Measurements from ENCODE around the gene WNK2.
"Not testable (repeated sequence)": the region's sequence is repeated elsewhere in the genome, so short reads cannot be mapped to it uniquely, and the experiment has no call there.

Gene WNK2

GRCh38 chr9:93319301-93319991 is 135.5 kb downstream of the WNK2 start:
- no peak for DNase-seq

GRCh38 chr9:93319992-93320500 is 136.1 kb downstream of the WNK2 start:
- no peak for DNase-seq

GRCh38 chr9:93320591-93321219 is 136.8 kb downstream of the WNK2 start:
- no peak for DNase-seq

DNA sequence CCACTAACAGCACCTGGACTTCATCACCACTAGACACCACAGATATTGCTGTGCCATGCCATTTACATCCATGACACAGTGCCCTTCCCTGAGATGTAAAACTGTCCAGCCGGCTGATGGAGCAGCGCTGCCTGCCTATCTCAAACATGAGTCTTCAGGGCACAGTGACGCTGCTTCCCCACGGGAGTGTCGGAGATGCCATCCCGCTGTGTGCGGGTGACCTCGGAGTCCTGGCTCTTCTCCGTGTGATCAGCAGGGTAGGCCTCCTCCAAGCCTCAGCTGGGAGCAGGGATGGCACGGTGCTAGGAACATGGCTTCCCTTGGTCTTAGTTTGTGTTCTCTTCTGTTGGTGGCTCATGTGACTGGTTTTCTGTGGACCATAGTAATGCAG is 137.3 kb downstream of the WNK2 start:
- DNase-seq = no peak

DNA sequence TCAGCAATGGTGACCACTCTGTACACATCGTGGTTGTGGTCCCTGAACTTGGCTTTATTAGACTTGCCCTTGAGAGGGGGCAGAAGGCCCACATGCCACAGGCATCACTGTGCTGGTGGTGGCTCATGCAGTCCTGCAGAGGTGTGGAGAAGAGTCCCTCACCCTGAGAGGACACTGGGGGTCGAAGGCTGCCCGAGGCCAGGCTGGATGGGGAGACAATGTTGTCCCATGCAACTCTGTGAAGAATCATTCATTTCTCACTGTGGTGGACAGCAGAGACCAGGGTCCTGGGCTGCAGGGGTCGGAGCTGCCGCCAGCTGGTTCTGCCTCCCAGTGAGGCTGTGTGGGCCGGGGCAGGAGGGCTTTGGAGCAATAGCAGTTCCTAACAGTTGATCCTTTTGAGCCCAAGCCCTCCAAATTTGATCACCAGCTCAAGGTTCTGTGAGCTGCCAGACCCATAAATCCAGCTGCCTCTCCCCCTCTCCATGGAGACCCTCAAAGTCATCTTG is 139.6 kb downstream of the WNK2 start:
- DNase-seq = not testable (repeated sequence)

DNA sequence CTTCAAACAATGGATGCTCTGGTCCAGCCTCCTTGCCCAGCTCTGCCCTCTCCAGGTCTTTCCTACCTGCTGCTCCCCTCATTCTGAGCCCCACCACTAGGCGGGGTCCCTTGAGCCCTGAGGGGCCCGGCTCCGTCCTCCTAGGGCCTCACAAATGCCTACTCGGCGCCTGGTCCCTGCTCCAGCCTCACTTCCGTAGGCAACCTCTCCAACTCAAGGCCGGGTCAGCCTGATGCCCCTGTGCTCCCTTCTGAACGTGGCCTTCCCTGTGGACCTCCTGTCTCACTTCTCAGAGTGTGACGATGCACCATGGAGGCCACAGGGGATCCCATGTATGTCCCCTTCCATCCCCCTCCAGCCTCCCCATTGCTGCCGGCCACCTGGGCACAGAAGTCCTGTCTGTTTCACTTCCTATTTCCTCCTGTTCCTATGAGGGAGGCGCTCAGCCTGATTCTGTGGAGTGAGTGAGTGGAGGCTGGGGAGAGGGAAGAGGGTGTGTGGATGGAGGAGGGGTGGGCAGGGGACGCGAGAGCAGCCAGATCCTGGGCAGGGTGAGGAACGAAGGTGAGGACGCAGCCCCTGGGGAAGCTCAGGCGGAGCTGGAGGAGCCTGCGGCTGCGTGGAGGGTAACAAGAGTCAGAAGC is 140.4 kb downstream of the WNK2 start:
- DNase-seq = no peak

GRCh38 chr9:93325307-93326035 is 141.5 kb downstream of the WNK2 start:
- no peak for DNase-seq

GRCh38 chr9:93326056-93326455 is 142.1 kb downstream of the WNK2 start:
- DNase-seq = no peak

DNA sequence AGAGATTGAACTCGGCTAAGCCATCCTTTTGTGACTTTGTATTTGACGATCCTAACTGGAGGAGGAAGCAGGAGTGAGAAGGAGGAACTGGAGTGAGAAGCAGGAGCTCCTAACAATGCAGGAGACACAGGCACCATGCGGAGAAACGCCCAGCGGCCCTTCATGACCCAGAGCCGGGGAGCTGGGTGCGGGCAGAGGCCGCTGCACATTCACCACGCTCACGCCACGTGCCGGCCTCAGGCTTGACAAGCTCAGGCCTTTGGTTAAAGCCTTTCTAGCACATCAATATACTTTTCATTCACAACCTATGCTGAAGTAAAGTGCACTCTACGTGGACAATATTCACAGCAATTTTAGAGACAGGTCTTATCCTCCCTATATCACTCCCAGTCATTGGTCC is 142.7 kb downstream of the WNK2 start:
- no peak for DNase-seq

DNA sequence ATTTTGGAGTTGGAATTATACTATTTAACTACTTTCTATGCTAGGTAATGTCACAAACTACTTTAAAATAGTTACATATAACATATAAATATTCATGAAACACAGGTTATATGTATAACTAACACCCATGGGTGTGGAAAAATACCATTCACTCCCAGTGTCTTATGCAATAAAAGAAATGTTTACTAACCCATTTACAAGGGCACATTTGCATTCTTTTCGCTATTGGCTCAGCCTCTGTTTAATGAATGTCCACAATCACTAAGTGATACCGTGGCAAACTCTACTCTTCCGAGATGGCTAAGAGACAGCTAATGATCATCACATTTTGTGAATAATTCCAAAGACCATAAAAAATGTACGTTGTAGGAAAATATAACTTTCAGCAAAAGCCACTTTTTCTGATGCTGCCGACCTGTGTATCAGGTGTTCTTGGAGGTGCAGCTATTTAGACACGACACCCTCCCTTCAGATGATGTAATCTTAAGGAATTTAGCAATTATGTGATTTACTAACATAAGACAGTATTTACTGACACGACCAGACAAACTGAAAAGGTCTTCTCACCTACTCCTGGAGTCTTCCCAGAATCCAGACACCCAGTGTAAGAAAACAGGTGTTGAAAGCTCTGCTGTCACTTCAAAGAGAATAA is 145.8 kb downstream of the WNK2 start:
- DNase-seq = no peak

DNA sequence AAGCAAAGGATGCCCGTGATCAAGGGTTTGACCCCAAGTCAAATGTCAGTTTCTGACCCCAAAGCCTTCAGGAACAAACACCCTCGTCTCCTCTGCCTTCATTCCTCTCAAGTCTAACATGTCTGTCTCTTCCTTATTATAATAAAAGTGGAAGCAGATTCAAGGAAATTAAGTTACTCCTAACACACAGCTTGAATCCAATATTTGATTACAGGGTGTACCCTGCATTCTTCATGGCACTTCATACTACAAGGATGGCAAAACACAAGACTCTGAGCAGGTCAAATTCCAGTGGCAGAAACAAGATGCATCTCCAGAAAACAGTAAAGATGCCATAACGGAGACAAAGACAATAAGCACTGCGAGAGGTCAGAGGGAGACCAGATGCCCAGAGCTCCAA is 148.4 kb downstream of the WNK2 start:
- DNase-seq = no peak

DNA sequence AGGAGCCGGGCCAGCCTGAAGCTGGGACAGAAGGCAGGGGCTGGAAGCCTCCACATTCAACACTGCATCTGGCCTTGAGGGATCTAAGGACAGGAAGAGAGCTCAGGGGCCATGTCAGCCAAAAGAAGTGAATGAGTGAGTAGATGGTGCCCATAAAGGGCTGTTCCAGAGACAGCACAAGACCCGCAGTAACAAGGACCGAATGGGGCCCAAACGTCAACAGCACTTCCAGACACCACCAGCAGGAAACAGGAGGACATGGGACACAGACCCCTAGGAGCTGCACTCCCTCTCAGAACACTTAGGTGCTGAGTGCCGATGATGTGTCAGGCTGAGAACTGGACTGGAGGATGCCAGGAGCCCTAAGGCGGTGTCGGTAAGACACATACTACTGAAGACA is 152.8 kb downstream of the WNK2 start:
- DNase-seq = no peak

DNA sequence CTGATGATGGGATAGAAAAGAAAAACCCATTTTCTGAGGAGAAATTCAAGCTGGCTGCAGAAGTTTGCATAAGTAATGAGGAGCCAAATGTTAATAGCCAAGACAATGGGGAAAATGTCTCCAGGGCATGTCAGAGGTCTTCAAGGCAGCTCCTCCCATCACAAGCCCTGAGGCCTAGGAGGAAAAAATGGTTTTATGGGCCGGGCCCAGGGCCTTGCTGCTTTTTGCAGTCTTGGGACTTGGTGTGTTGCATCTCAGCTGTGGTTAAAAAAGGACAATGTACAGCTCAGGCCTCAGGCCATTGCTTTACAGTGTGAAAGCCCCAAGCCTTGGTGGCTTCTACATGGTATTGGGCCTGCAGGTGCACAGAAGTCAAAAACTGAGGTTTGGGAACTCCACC is 154.3 kb downstream of the WNK2 start:
- DNase-seq = not testable (repeated sequence)

GRCh38 chr9:93340091-93340490 is 156.2 kb downstream of the WNK2 start:
- DNase-seq = no peak

DNA sequence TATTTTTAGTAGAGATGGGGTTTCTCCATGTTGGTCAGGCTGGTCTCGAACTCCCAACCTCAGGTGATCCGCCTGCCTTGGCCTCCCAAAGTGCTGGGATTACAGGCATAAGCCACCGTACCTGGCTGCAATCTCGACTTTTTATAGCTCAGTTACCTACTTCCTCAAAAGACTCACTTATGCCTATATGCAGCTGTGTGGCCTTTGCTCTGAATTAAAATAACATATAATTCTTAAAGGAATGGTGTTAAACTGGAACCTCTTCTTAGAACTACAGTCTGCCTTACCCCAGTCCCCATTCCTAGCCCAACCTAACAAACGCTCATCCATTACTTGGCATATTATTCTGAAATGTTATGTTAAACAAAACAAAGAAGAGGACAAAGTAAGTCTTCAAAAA is 157.9 kb downstream of the WNK2 start:
- DNase-seq = not testable (repeated sequence)

- not testable (repeated sequence) for DNase-seq
These were observed 158.5 kb downstream of the WNK2 start for GRCh38 chr9:93342428-93342827.

- DNase-seq = no peak
These were observed 159.7 kb downstream of the WNK2 start for GRCh38 chr9:93343663-93344062.

DNA sequence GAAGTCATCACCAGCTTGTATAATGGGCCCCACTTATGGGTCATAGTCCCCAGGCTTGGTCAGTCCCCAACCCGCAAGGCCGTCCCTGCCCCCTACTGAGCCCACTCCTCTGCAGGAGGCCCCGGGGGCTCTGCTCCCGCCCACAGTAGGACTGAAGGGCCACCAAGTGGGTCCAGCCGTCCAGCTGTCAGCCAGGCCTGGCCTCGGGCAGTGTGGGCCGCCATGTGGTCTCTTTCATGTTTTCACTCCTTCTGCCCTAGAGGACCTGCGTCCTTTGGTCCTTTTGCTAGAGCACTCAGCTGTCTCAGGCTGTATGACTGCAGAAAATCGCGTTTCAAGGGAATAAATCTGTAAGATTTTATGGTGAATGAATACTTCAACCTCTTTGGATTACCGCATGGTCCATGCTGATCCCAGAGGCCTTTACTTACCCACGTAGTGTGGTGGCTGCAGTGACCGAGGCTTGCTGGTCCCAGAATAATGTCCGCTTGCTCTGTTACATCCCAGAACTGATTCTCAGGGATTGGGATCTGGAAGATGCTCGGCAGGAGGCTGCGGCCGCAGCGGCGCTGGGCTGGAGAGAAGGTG is 161.8 kb downstream of the WNK2 start:
- no peak for DNase-seq

DNA sequence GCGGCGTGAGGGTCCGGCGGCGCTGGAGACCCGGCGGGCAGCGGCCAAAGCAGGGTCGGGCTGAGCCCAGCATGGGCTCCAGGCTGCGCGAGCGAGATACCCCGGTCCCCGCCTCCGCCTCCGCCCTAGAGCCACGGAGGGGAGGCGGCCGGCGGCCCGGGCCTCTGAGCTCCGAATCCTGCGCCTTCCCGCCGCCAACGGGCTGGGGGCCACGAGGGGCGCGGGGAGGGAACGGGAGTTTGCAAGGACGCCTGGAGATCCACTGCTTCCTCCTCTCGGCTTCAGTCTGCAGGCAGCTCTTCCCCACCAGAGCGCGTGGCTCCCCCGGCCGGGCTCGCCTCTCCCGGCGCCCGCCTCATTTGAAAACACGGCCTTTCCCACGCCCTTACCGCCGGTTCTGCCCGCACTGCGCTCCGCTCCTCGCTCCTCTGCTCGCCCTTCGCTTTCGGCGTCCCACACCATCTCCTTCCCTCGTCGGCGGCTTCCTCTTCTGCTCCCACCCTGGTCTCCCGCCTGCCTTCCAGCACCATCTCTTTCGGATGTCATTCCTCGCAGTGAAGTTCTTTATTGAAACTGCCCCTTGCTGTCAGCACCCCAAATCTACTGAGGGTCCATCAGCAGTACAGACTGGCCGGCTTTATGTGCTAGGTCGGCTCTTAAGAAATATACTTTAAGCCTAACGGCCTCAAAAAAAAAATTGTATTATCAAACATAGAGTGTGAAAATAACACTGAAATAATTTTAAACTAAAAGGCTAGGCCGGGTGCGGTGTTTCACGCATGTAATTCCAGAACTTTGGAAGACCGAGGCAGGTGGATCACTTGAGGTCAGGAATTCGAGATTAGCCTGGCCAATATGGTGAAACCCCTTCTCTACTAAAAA is 162.5 kb downstream of the WNK2 start:
- DNase-seq = no peak

- DNase-seq = not testable (repeated sequence)
These were observed 163.5 kb downstream of the WNK2 start for GRCh38 chr9:93347371-93347975.
